NK-92 (cell line): ENCODE data around the gene FBXO22.
"Not testable (repeated sequence)": the region's sequence is repeated elsewhere in the genome, so short reads cannot be mapped to it uniquely, and the experiment has no call there.

ENCODE experiments used
- DNase-seq: peaks from one replicate; lab custom pipeline; 2025; ENCODE audit not compliant: unreplicated experiment; lab: John Stamatoyannopoulos, UW

The FBXO22 gene

GRCh38 chr15:75903331-75904239 lies at the start of gene FBXO22:
FBXO22 (plus strand) TSS chr15:75903878; CDS start chr15:75903964, 86 bp downstream.
- DNase-seq: no peak

DNA sequence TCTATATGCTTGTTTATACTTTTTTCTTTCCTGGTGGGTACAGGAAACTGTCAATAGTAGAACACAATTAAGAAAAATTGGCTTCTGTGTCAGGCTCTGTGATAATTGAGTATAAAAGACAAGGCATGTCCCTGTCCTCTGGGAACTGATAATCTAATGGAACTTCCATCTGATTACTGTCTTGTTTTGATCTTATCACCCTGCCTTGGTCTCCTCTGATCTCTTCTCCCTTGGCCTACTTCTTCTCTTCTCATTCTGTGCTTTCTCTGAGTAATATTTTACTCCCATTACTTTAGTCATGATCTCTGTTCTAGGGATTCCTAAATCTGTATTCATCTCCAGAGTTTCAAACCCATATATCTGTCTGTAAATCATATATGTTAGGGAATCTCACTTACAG lies 45.8 kb upstream of the FBXO22 start:
- DNase-seq: no peak

GRCh38 chr15:75861750-75862402 lies 41.8 kb upstream of the FBXO22 start:
- DNase-seq: no peak

GRCh38 chr15:75862796-75863195 lies 40.9 kb upstream of the FBXO22 start:
- DNase-seq: no peak

DNA sequence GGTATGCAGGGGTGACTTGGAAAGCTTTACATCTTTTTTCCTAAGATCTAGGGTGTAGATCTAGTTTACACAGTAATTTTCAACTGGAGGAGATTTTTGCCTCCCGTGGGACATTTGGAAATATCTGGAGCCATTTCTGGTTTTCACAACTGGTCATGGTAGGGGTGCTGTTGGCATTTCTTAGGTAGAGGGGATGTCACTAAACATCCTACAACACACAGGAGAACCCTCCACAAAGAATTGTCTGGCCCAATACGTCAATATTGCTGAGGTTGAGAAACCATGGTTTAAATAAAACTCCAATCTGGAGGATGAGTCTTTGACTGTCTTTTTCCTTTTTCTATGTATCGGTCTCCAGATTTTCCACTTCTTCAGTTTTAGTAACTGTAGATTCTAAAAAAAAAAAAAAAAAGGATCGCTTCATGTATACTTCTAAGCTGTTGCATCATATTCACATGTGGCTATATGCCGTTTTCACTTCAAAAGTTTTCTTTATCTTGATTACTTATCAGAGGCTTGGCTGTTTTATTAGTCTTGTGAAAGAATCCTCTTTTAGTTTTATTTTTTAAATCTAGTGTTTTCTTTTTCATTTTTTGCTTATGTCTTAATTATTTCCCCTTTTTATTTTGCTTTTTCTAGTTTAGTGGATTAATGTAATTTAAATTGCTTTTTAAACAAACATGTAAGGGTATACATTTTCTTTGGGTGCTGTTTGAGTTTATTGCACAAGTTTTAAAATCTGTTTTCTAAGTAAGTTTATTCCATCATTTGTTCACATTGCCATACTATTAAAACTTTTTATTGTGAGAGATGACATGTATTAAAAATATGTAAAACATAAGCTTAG lies 39.2 kb upstream of the FBXO22 start:
- DNase-seq: no peak

GRCh38 chr15:75866045-75866444 lies 37.6 kb upstream of the FBXO22 start:
- not testable (repeated sequence) for DNase-seq

- DNase-seq: no peak
Measured at GRCh38 chr15:75866916-75867315, 36.8 kb upstream of the FBXO22 start.

- no peak for DNase-seq
Measured at GRCh38 chr15:75867449-75867848, 36.2 kb upstream of the FBXO22 start.

- DNase-seq: no peak
Measured at GRCh38 chr15:75868019-75868418, 35.7 kb upstream of the FBXO22 start.

GRCh38 chr15:75869446-75869845 lies 34.2 kb upstream of the FBXO22 start:
- no peak for DNase-seq

DNA sequence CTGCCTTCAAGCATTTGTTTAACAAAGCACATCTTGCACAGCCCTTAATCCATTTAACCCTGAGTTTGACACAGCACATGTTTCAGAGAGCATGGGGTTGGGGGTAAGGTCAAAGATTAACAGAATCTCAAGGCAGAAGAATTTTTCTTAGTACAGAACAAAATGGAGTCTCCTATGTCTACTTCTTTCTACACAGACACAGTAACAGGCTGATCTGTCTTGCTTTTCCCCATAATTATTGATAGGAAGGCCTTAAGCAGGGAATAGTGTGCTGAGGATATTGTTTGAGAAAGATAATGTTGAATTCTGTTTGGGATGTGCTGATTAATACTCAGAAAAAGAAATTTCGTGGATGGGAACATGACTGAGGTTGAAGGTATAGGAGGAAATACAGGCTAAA lies 32.1 kb upstream of the FBXO22 start:
- not testable (repeated sequence) for DNase-seq

DNA sequence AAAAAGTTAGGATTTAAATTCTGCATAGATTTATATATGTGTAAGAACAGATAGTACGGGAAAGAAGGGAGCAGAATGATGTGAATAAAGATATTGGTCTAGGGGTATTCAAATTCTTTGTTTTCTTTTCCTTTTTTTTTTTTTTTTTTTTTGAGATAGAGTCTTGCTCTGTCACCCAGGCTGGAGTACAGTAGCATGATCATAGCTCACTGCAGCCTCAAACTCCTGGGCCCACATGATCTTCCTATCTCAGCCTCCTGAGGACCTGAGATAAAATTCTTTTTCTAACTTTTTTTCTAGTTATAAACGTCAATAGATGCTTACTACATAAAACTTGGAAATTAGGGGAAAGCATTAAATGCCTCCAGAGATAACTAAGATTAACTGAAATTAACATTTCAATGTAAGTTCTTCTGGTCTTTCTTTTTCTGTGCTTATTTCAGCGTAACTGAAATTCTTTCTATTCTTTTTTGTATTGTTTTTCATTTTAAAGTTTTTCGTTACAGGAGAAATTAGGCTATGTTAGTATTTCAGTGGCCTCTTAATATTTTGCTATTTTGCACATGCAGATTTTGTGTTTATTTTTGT lies 31.2 kb upstream of the FBXO22 start:
- no peak for DNase-seq

DNA sequence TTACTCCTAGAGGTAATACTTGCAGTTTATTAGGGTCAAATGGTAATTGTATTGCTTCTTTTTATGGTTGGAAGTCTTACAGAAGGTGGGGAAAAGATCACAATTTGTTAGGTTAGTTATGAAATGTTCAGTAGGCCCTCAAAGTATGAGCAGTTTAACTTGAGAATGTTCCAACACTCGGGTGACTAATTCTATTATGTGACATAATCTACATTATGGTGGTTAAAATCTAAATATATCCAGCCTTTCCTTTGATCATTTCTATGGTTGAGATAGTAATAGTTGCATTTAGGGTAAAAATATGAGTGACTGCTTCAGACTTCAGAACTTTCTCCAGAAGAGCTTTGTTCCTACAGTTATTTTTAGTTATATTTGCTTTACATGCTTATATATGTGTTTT lies 19.6 kb upstream of the FBXO22 start:
- no peak for DNase-seq

DNA sequence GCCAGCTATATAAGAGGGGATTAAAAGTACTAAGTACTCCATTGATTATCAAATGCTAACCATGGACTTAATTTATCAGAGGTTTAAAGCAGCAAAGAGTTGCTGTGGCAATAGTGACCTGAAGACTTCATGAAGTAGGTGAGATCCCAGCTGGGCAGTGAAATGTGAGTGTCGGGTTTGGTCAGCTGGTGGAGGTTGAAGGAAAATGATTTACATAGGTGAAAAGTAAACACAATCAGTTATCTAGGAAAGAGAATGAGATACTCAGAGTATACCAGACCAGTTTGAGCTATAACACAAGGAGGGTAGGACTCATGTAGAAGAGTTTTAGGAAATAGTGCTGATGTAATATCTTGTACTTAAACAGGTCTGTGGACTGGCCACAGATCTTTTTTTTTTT lies 16.5 kb upstream of the FBXO22 start:
- DNase-seq: no peak

GRCh38 chr15:75891895-75892294 lies 11.8 kb upstream of the FBXO22 start:
- DNase-seq: no peak

- DNase-seq: no peak
Measured at GRCh38 chr15:75895731-75896130, 7.9 kb upstream of the FBXO22 start.

DNA sequence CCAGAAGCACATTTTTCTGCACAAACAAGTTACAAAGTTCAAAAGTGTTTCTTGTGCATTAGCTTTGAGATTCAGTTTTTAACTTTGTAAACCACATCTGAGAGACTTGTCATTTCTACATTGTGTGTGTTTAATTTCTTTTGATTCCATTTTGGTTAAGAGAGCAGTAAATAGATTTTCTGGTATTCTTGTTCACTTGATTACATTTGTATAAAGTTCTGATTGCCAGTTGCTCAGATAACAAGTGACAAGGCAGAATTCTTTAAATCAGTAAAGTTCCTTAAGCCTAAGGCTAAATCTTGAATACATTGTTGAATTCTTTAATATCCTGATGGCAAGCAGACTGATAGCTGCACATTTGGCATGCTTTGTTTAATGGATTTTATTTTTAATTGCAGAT lies 3.1 kb upstream of the FBXO22 start:
- no peak for DNase-seq

GRCh38 chr15:75902129-75902557 lies 1.5 kb upstream of the FBXO22 start:
- DNase-seq: no peak

- no peak for DNase-seq
Measured at GRCh38 chr15:75905231-75905630, 1.6 kb downstream of the FBXO22 start.

DNA sequence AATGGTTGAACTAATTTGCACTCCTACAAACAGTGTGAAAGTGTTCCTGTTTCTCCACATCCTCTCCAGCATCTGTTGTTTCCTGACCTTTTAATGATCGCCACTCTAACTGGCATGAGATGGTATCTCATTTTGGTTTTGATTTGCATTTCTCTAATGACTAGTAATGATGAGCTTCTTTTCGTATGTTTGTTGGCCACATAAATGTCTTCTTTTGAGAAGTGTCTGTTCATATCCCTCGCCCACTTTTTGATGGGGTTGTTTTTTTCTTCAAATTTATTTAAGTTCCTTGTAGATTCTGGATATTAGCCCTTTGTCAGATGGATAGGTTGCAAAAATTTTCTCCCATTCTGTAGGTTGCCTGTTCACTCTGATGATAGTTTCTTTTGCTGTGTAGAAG lies 6.7 kb downstream of the FBXO22 start:
- DNase-seq: not testable (repeated sequence)

DNA sequence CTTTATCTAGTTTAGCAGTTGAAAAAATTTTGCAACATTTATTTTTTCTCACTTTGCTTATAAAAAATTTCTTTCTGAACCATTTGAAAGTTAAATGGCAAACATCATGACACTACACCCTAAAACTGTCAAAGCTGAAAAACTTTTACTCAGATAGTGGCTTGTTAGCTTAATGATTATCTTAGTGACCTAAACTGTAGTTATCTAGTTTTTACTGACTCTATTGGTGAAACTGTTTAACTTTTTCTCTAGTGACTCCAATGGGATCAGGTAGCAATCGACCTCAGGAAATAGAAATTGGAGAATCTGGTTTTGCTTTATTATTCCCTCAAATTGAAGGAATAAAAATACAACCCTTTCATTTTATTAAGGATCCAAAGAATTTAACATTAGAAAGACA lies 13.3 kb downstream of the FBXO22 start:
- no peak for DNase-seq
